HG03565 (cell line): Measurements from ENCODE around the gene RARA.
"Not testable (repeated sequence)": the region's sequence is repeated elsewhere in the genome, so short reads cannot be mapped to it uniquely, and the experiment has no call there.

Experiments used
- ATAC-seq: cut with Tn5 transposase; IDR thresholded peaks from one replicate; pipeline ENCODE4 v1.9.1; 2021; ENCODE audit warnings: mild to moderate bottlenecking, moderate library complexity; ENCODE audit not compliant: unreplicated experiment

The RARA gene

GRCh38 chr17:40372644-40373043, 63.7 kb downstream of the RARA start:
- not testable (repeated sequence) for ATAC-seq

GRCh38 chr17:40373324-40373723, 64.3 kb downstream of the RARA start:
- no peak for ATAC-seq

GRCh38 chr17:40373999-40374398, 65.0 kb downstream of the RARA start:
- ATAC-seq = no peak

- no peak for ATAC-seq
These were observed 66.0 kb downstream of the RARA start for GRCh38 chr17:40374821-40375498.

- ATAC-seq = not testable (repeated sequence)
These were observed 66.8 kb downstream of the RARA start for GRCh38 chr17:40375786-40376185.

- ATAC-seq = not testable (repeated sequence)
These were observed 67.6 kb downstream of the RARA start for GRCh38 chr17:40376541-40376940.

- ATAC-seq = no peak
These were observed 68.9 kb downstream of the RARA start for GRCh38 chr17:40377832-40378231.

- no peak for ATAC-seq
These were observed 70.0 kb downstream of the RARA start for GRCh38 chr17:40378966-40379365.

- ATAC-seq = no peak
These were observed 73.3 kb downstream of the RARA start for GRCh38 chr17:40382251-40382650.

GRCh38 chr17:40386555-40386954, 77.6 kb downstream of the RARA start:
- not testable (repeated sequence) for ATAC-seq

GRCh38 chr17:40399185-40399584, 90.2 kb downstream of the RARA start:
- no peak for ATAC-seq

- no peak for ATAC-seq
These were observed 93.7 kb downstream of the RARA start for GRCh38 chr17:40402668-40403067.

GRCh38 chr17:40404003-40404402, 95.0 kb downstream of the RARA start:
- no peak for ATAC-seq
